ENCODE measurements around the gene COA8. TPM values are rescaled to one million over a fixed set of nuclear protein-coding genes. Genes with fewer than 3 reads are reported as not detected.
A peak's percentile ranks its signal among the peaks of the same experiment; 100 is the strongest.

The COA8 gene, protein sequence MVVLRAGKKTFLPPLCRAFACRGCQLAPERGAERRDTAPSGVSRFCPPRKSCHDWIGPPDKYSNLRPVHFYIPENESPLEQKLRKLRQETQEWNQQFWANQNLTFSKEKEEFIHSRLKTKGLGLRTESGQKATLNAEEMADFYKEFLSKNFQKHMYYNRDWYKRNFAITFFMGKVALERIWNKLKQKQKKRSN
- 10 to 100 TPM; 42.9 to 43.5 TPM for total RNA-seq
- 64.4 TPM for polyA plus RNA-seq

DNA sequence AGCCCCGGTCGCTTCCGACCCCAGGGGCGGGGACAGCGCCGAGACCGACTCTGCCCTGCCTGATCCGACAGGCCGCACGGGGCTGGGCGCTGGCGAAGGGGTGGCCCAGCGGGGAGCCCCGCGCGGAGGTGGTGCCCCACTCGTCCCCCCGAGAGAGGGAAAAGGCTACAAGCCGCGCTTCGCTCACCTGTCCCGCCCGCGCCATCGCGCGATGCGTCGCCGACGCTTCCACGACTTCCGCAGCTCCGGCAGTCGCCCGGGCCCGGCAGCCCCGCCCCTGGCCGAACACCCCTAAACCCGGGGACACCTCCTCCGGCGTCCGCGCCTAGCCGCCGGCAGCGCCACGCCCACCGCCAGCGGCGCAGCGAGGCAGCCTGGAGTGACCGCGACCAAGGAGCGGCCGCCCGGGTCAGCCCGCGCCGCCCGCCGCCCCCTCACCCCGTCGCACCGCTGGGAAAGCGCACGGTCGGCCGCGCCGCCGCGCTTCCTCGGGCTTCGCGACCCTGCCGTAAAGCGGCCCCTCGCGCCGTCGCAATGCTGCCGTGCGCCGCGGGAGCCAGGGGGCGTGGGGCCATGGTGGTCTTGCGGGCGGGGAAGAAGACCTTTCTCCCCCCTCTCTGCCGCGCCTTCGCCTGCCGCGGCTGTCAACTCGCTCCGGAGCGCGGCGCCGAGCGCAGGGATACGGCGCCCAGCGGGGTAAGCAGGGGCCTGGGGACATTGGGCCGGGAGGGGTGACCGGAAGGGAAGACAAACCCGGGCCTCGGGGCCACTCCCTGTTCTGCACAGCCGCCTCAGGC is at the start of gene COA8, which contains the start of gene BAG5:
Gene COA8 (plus strand): TSS at position 532 of the 797 bp plus-strand sequence. CDS start 42 bp downstream, at position 574.
Gene BAG5 (minus strand): TSS at position 229 of the 797 bp plus-strand sequence. CDS start 1,493 bp downstream, outside the sequence.
- H3K4me1 ChIP-seq (ENCODE audit: insufficient read depth, low read length), result peaks cover 41% of the 10 kb centered on the region
- DNase-seq, result peak; percentile 79 to 91 (median 87)
- H3K27ac ChIP-seq (ENCODE audit: low read depth, low read length), result peak within 1 kb of the TSS; percentile 79
- H3K9me3 ChIP-seq (ENCODE audit: low read length), result no peaks in the 10 kb centered on the region
- H3K4me1 Mint-ChIP-seq, result peaks cover 50 to 74% (median 65%) of the 10 kb centered on the region in 3 donors
- no peaks in the 10 kb centered on the region for H3K9me3 Mint-ChIP-seq
- peak within 1 kb of the TSS; percentile 73 for H3K4me3 ChIP-seq (ENCODE audit: low read length)
- H3K27ac Mint-ChIP-seq, result peak within 1 kb of the TSS; percentile 75 to 96 (median 93)
- ChIA-PET CTCF (interaction anchor here (1.0 to 1.1 kb wide), 3 partner anchors 9 to 169 kb away, joined by 3 to 4 read pairs (median 3); no protein-coding TSS in a partner anchor), POLR2A (interaction anchor here (0.6 to 1.6 kb wide), 6 partner anchors 33 to 229 kb away, joined by 3 to 8 read pairs (median 6); partner anchors contain the start of genes EIF5, KLC1 and TRMT61A)
- H3K27me3 ChIP-seq (ENCODE audit: insufficient read depth, low read length, poor library complexity, severe bottlenecking), result no peaks in the 10 kb centered on the region
- H3K36me3 ChIP-seq (ENCODE audit: insufficient read depth, low read length), result peaks cover 20% of the 10 kb centered on the region
- peaks cover 0 to 46% (median 4%) of the 10 kb centered on the region in 3 donors for H3K36me3 Mint-ChIP-seq
- peak within 1 kb of the TSS; percentile 85 to 96 (median 93) for H3K4me3 Mint-ChIP-seq
- H3K27me3 Mint-ChIP-seq, result no peaks in the 10 kb centered on the region

GRCh38 chr14:103514596-103515421 is 48.0 kb upstream of the COA8 start:
- H3K4me1 ChIP-seq (ENCODE audit: insufficient read depth, low read length), result peaks cover 8% of the 10 kb centered on the region
- peaks cover 0 to 5% of the 10 kb centered on the region in 2 donors for H3K27me3 Mint-ChIP-seq
- no peak overlapping the region for H3K27ac ChIP-seq (ENCODE audit: low read depth, low read length)
- H3K27me3 ChIP-seq (ENCODE audit: insufficient read depth, low read length, poor library complexity, severe bottlenecking), result no peaks in the 10 kb centered on the region
- no peak overlapping the region for H3K4me3 Mint-ChIP-seq
- POLR2A ChIA-PET, result no interaction called here
- DNase-seq, result peak in 1 of 5 donors; percentile 25
- no peaks in the 10 kb centered on the region for H3K36me3 ChIP-seq (ENCODE audit: insufficient read depth, low read length)
- H3K4me1 Mint-ChIP-seq, result peaks cover 0 to 12% (median 7%) of the 10 kb centered on the region in 3 donors
- no peak overlapping the region for H3K27ac Mint-ChIP-seq
- CTCF ChIA-PET, result interaction anchor here (0.9 kb wide), 1 partner anchor 34 kb away, joined by 3 read pairs; no protein-coding TSS in a partner anchor
- no peaks in the 10 kb centered on the region for H3K9me3 ChIP-seq (ENCODE audit: low read length)
- no peaks in the 10 kb centered on the region for H3K9me3 Mint-ChIP-seq
- H3K36me3 Mint-ChIP-seq, result peaks cover 0 to 23% (median 0%) of the 10 kb centered on the region in 3 donors
- H3K4me3 ChIP-seq (ENCODE audit: low read length), result no peak overlapping the region

DNA sequence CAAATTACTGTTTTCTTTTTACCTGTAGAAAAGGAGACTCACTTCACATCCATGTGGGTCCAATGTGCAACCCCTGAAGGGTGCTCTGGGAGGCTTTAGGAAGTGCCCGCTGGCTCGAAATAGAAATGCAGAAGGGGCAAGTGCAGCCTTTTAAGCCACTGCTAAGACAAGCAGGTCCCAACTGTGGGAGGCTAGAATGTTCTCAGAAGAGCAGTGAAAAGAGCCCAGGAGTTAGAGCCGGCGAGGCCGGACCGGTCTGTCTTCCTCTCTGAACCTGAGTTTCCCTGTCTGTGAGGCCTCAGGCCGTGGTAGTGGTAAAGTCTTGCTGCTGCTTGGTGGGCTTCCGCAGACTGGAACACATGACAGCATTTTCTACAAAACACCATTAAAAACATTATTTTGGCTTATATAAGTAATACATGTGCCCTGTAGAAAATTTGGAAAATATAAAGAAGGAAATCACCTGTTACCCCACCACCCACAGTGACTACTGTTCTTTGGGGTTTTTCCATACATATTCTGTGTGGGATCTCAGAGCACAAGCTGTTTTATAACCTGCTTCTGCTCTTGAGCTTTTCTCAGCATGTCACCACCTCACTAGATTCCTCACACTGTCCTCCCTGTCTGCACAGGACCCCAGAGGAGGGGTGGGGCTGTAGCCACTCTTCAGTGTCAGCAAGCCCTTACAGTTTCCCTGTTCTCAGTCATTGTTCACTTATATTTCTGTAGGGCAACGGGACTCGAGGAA is 46.2 kb upstream of the COA8 start:
- Histone ChIP-seq H3K27me3 (ENCODE audit: insufficient read depth, low read length, poor library complexity, severe bottlenecking) (no peaks in the 10 kb centered on the region), H3K36me3 (ENCODE audit: insufficient read depth, low read length) (no peaks in the 10 kb centered on the region), H3K4me3 (ENCODE audit: low read length) (no peak overlapping the region), H3K27ac (ENCODE audit: low read depth, low read length) (no peak overlapping the region), H3K9me3 (ENCODE audit: low read length) (no peaks in the 10 kb centered on the region), H3K4me1 (ENCODE audit: insufficient read depth, low read length) (peaks cover 13% of the 10 kb centered on the region)
- Mint-ChIP-seq H3K36me3 (peaks cover 0 to 8% (median 0%) of the 10 kb centered on the region in 3 donors), H3K27ac (no peak overlapping the region), H3K4me3 (no peak overlapping the region), H3K9me3 (no peaks in the 10 kb centered on the region), H3K4me1 (peaks cover 0 to 16% (median 8%) of the 10 kb centered on the region in 3 donors), H3K27me3 (peaks cover 0 to 5% of the 10 kb centered on the region in 2 donors)
- ChIA-PET POLR2A (no interaction called here), CTCF (interaction anchor here (2.8 to 5.5 kb wide), 3 partner anchors 8 to 31 kb away, joined by 10 to 61 read pairs (median 22); partner anchors contain the start of gene TRMT61A)
- peak in 1 of 5 donors; percentile 6 for DNase-seq

DNA sequence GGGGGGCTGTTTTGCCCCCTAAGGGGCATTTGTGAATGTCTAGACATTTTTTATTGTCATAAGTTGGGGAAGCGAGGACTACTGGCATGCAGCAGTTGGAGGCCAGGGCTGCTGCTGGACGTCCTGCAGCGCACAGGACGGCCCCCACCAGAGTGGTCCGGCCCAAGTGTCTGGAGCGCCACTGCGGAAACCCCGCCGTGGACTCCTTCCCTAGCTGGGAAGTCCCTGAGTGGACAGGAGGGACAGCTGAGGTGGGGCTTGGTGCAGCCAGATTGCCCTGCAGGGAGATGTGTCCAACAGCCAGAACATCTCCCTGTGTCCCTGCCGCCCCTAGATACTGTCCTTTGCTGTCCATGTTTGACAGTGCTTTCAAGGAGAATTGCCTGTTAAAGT is 45.6 kb upstream of the COA8 start:
- Mint-ChIP-seq H3K4me1 (peaks cover 0 to 16% (median 8%) of the 10 kb centered on the region in 3 donors), H3K9me3 (no peaks in the 10 kb centered on the region), H3K27me3 (peaks cover 0 to 5% of the 10 kb centered on the region in 2 donors), H3K4me3 (no peak overlapping the region), H3K36me3 (peaks cover 0 to 8% (median 0%) of the 10 kb centered on the region in 3 donors), H3K27ac (no peak overlapping the region)
- ChIA-PET POLR2A (no interaction called here), CTCF (interaction anchor here (2.5 to 5.5 kb wide), 4 partner anchors 9 to 31 kb away, joined by 10 to 61 read pairs (median 21); partner anchors contain the start of gene TRMT61A)
- Histone ChIP-seq H3K27me3 (ENCODE audit: insufficient read depth, low read length, poor library complexity, severe bottlenecking) (no peaks in the 10 kb centered on the region), H3K36me3 (ENCODE audit: insufficient read depth, low read length) (no peaks in the 10 kb centered on the region), H3K9me3 (ENCODE audit: low read length) (no peaks in the 10 kb centered on the region), H3K4me1 (ENCODE audit: insufficient read depth, low read length) (peaks cover 13% of the 10 kb centered on the region), H3K4me3 (ENCODE audit: low read length) (no peak overlapping the region), H3K27ac (ENCODE audit: low read depth, low read length) (no peak overlapping the region)
- peak in 1 of 5 donors; percentile 35 for DNase-seq

GRCh38 chr14:103517721-103518421 is 44.9 kb upstream of the COA8 start:
- CTCF ChIA-PET, result interaction anchor here (1.2 to 5.5 kb wide), 8 partner anchors 10 to 64 kb away, joined by 3 to 61 read pairs (median 8); partner anchors contain the start of gene TRMT61A
- H3K9me3 Mint-ChIP-seq, result no peaks in the 10 kb centered on the region
- no peaks in the 10 kb centered on the region for H3K9me3 ChIP-seq (ENCODE audit: low read length)
- POLR2A ChIA-PET, result no interaction called here
- H3K36me3 ChIP-seq (ENCODE audit: insufficient read depth, low read length), result no peaks in the 10 kb centered on the region
- peaks cover 1 to 5% of the 10 kb centered on the region in 2 donors for H3K27me3 Mint-ChIP-seq
- H3K4me3 ChIP-seq (ENCODE audit: low read length), result no peak overlapping the region
- peaks cover 0 to 3% (median 0%) of the 10 kb centered on the region in 3 donors for H3K36me3 Mint-ChIP-seq
- H3K4me1 ChIP-seq (ENCODE audit: insufficient read depth, low read length), result peaks cover 13% of the 10 kb centered on the region
- H3K4me3 Mint-ChIP-seq, result peak overlapping the region in 1 of 7 donors; percentile 88
- H3K4me1 Mint-ChIP-seq, result peaks cover 0 to 16% (median 8%) of the 10 kb centered on the region in 3 donors
- peak overlapping the region; percentile 6 for H3K27ac ChIP-seq (ENCODE audit: low read depth, low read length)
- DNase-seq, result peak in 1 of 5 donors; percentile 40
- H3K27me3 ChIP-seq (ENCODE audit: insufficient read depth, low read length, poor library complexity, severe bottlenecking), result no peaks in the 10 kb centered on the region
- no peak overlapping the region for H3K27ac Mint-ChIP-seq

DNA sequence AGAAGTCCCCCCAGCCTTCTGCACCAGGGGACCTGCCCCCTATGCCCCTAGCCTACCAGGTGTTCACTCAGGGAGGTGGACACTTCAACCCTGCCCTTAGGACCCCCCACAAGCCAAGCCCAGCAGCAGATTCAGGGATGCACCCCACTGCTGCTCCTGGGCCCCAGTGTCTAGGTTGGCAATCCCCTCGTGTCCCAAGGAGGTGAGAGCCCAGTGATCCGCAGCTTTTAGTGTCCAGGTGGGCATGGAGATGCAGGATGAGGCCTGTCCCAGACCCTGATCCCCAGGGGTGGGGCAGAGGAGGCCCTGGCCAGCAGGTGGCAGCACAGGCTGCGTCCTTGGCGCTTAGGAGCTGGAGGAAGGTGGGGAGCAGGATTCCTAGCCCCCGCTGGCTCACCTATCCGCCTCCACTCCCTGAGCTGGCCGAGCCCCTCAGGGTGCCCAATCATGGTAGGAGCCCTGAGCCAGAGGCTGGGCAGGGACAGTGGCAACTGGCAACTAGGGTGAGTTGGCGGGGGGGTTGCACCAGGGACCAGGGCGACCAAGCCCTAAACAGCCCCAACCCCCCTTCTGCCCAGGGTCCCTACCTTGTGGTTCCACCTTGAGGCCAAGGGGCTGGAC is 44.2 kb upstream of the COA8 start:
- Histone ChIP-seq H3K4me1 (ENCODE audit: insufficient read depth, low read length) (peaks cover 13% of the 10 kb centered on the region), H3K36me3 (ENCODE audit: insufficient read depth, low read length) (no peaks in the 10 kb centered on the region), H3K9me3 (ENCODE audit: low read length) (no peaks in the 10 kb centered on the region), H3K27me3 (ENCODE audit: insufficient read depth, low read length, poor library complexity, severe bottlenecking) (no peaks in the 10 kb centered on the region), H3K4me3 (ENCODE audit: low read length) (no peak overlapping the region), H3K27ac (ENCODE audit: low read depth, low read length) (peak overlapping the region; percentile 6)
- DNase-seq, result peak; percentile 46 to 70 (median 52)
- CTCF ChIA-PET, result interaction anchor here (0.6 to 5.5 kb wide), 13 partner anchors 9 to 117 kb away, joined by 3 to 61 read pairs (median 5); partner anchors contain the start of gene TRMT61A
- H3K27me3 Mint-ChIP-seq, result peaks cover 1 to 7% of the 10 kb centered on the region in 2 donors
- H3K27ac Mint-ChIP-seq, result no peak overlapping the region
- no peaks in the 10 kb centered on the region for H3K9me3 Mint-ChIP-seq
- no peaks in the 10 kb centered on the region for H3K36me3 Mint-ChIP-seq
- peak overlapping the region in 1 of 7 donors; percentile 88 for H3K4me3 Mint-ChIP-seq
- POLR2A ChIA-PET, result interaction anchor here (0.6 to 0.7 kb wide), 2 partner anchors 21 to 335 kb away, joined by 3 read pairs; no protein-coding TSS in a partner anchor
- H3K4me1 Mint-ChIP-seq, result peaks cover 0 to 16% (median 8%) of the 10 kb centered on the region in 3 donors
